Effector CD8-positive, alpha-beta T cell (primary cell): Measurements from ENCODE around the gene ASPRV1.
"Not testable (repeated sequence)": the region's sequence is repeated elsewhere in the genome, so short reads cannot be mapped to it uniquely, and the experiment has no call there.

Source experiments
- DNase-seq: peaks from one replicate; lab custom pipeline; 2025; lab: John Stamatoyannopoulos, UW
- total RNA-seq, 4 experiments: gene quantifications; one replicate each; lab custom pipeline; 2026; lab: John Stamatoyannopoulos, UW

The ASPRV1 gene
- 0 reads per million in 4 experiments for total RNA-seq

DNA sequence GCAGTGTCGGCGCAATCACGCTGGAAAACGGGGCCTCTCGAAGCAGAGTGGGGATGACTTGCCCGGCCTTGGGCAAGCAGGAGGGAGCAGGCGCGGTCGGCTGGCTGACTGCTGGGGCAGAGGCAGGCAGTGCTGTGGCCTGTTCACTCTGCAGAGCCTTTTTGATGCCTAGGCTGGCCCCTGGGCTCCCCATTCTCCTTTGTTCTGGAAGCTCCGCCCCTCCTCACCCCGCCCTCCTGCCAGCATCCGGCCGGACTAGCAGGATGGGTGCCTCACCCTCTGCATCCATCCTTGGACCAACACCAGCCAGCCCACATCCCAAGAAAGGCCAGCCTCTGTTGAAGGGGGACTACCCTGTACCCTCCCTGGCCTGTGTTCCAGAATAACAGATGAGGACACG, at the start of gene ASPRV1:
Gene ASPRV1, minus strand, starts transcription at position 136 of the 400 bp plus-strand sequence. CDS start 195 bp downstream, outside the sequence.
- DNase-seq, result no peak

- no peak for DNase-seq
Measured at GRCh38 chr2:70010576-70011111, 49.2 kb upstream of the ASPRV1 start.

DNA sequence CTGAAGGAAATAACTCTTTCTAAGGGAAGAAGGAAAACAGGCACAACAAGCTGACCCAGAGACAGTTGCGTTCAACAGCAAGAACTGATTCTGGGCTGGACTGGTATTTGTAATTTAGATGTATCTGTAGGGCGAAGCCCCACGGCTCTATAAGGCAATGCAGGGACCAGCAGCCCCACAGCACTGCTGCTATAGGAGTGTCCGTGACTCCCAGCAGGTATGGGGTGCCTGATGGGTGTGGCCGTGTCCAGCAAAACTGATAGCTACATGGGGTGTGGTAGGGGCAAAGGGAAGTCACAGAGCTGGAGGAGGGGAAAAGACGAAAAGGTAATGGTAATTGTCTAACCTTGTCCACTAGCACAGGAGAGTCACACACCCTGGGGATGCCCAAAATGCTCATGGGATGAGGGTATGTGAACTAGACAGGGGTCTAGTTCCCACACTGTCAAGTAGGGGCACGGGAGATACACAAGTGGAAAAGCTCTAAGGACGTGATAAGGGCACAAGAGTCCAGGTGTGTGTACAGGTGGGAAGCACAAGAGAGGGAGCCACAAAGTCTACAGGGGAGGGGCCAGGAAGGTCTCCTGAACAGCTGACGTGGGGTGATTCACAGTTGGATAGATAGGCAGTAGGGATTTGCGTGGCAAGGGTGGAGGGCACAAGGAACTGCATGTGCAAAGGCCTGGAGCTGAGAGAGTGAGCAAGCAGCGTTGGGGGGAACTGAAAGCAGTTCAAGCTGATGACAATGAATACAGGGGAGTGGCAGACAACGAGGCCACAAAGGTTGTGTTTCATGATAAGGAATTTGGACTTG, 48.5 kb upstream of the ASPRV1 start:
- DNase-seq, result no peak

GRCh38 chr2:70008290-70008689, 46.9 kb upstream of the ASPRV1 start:
- no peak for DNase-seq

GRCh38 chr2:70007151-70007550, 45.7 kb upstream of the ASPRV1 start:
- no peak for DNase-seq

GRCh38 chr2:70006447-70006784, 45.0 kb upstream of the ASPRV1 start:
- DNase-seq, result no peak

- no peak for DNase-seq
Measured at GRCh38 chr2:70005752-70006446, 44.5 kb upstream of the ASPRV1 start.

- no peak for DNase-seq
Measured at GRCh38 chr2:70005216-70005615, 43.8 kb upstream of the ASPRV1 start.

DNA sequence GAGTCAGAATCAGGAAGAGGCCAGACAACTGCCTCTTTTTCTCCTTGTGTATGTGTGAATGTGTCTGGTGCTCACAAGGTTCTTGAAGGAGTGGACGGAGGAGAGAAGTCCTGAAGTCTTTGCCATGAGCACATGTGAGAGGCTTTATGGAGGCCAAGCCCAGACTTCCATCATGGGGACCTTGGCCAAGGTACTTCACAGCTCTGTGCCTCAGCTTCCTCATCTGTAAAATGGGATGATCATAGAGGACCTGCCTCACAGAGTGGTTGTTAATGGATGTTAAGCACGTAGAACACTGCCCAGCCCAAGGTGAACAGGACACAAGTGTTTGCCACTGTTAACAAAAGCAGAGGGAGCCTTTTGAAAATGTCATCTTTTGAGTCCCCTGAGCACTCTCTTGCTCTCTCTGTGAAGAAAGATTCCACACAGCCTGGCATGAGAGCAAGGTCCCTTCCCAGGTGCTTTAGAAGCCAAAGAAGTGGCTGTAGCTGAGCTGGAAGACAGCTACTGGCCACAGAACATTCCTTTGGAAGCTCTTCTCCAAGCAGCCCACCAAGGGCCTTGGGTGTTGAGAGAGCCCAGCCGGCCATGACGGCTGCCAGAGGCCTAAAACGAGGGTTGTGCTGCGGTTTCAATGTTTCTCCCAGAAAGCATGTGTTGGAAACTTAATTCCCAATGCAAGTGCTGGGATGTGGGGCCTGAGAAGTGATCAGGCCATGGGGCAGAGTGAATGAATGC, 41.8 kb upstream of the ASPRV1 start:
- DNase-seq, result no peak

DNA sequence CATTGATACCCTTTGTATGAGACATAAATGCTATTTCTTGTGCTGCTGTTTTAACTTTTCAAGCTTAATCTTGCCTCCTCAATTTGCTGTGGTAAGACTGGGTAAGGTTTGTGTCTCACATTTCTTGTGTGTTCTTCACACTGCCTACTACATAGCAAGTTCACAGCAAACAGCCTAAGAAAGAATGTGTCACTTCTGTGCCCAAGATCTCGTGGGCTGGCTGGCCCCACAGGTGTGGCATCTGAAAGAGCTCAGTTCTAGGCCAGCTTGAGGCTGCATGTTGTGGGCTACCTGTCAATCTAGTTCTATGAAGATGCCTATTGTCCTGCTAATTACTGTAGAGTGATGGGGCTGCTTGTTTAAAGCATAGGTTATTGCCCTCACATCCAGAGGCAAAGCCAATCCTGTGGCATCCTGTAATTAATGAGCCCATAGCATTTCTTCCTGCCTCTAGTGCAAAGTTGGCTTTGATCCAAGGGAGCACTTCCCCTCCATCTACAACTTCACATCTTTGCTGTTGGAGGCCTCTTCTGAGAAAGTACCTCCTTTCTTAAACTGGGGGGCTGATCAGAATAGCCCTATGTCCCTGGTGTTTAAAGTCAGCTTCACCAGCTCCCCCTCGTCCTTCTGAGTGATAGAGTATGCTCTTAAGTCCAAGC, 40.9 kb upstream of the ASPRV1 start:
- no peak for DNase-seq

- DNase-seq, result not testable (repeated sequence)
Measured at GRCh38 chr2:70000529-70000928, 39.1 kb upstream of the ASPRV1 start.

DNA sequence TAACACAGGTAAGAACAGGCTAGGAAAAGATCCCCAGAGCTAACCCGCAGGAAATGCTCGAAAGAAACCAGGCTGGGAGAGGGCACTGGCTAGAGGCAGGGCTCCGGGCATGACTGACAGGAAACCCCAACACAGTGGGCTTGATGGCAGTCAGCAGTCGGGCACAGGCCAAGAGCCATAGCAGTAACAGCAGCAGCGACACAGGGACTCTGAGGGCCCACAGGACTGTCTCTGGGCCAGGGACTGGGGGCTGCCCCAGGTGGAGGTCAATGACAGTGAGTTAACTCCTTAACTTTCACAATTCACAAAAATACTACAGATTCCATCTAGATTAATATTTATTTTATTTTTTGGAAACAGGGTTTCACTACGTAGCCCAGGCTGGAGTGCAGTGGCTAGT, 37.3 kb upstream of the ASPRV1 start:
- no peak for DNase-seq

DNA sequence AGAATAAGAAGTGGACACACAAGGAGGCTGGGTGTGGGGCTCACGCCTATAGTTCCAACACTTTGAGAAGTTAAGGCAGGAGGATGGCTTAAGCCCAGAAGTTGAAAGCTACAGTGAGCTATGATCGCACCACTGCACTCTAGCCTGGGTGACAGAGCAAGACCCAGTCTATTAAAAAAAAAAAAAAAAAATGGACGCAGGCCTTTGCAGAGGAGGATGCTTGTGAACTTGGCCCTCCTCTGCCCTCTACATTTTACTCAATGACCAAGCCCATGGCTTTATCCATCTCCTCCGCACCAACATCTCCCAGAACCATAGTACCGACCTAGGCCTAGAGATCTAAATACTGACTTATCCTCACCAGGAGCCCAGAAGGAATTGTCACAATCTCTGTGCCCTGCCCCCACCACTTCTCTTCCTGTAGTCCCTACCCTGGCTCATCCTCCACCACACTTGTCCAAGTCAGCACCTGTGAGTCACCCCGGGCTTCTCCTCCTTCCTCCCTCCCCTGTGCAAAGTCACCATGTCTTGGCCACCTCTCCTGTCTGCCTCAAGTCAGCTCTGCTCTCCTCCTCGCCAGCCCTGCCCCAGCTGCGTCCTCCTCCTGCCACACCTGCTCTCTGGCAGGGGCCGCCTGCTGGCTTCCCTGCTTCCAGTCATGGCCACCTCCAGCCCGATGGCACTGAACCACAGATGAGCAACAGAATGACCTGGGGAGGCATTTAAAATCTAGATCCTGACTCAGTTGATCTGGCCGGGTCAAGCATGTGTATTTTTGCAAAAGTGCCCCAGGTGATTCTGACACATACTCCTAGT, 35.8 kb upstream of the ASPRV1 start:
- DNase-seq, result no peak

GRCh38 chr2:69995511-69995910, 34.1 kb upstream of the ASPRV1 start:
- no peak for DNase-seq

GRCh38 chr2:69994166-69994565, 32.7 kb upstream of the ASPRV1 start:
- no peak for DNase-seq

- DNase-seq, result no peak
Measured at GRCh38 chr2:69993708-69994107, 32.3 kb upstream of the ASPRV1 start.

GRCh38 chr2:69993048-69993565, 31.7 kb upstream of the ASPRV1 start:
- no peak for DNase-seq

DNA sequence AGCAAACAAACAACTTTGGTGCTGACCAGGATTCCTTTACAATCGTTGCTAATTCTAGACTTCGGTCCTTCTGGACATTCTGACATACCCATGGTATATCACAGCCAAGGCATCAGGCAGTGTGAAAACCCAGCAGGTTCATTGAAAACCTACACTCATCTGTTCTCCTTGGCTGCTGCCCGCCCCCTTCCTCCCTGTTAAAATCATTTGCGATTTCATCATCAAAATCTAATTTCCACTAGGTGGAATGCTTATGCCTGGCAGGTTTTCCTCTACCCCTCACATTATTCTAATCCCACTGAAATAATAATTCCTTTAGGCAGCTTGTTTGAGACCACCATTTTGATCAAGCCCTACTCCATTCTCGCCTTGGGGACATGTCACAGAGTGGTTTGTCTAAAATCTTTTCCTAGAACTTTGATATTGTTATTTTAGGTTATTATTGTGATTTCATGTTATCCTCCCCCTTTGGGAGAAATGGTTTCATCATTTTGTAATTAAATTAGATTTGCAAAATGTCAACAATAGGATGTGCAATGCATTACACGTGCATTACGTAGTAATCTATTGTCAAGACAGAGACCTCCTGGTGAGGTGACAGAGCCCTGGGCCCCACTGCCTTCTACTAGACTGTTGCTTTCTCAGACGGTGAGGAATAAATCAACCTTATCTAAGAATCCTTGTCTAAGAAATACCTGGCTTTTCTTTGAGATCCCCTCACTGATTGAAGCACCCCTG, 31.0 kb upstream of the ASPRV1 start:
- DNase-seq, result no peak

DNA sequence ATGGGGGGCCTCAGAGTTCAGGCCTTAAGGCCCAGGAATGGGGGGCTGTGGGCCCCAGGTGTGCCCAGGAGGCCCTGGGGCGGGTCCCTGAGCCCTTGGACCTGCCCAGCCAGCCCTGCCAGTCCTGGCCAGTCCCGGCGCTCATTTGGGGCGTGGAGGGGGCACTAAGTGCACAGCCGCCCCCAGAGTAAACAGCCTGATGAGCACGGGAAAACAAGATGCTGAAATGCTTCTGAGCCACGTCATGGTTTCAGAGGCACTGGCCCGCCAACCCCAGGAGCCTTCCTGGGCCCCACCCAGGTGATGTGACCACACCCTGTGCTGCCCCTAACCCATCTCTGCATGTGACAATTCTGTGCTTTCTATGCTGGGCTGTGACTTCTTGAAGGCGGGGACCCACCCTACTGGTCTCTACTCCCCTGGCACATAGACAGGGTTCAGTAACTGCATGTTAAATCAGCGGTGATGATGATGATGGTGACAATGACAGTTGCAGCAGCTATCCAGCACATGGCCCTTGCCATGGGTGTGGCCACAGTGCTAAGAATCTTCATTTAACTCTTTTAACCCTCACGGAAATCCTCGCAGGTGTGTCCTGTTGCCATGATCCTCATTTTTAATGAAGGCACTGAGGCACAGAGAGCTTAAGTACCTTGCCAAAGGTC, 28.1 kb upstream of the ASPRV1 start:
- DNase-seq, result no peak
